ENCODE data around the gene FOS. TPM values are rescaled to one million over a fixed set of nuclear protein-coding genes. Genes with fewer than 3 reads are reported as not detected.

The FOS gene
- total and polyA plus RNA-seq, 2 of the 8 experiments (the other 6 are each of a cell fraction or from before 2014, with no cell fraction given): 50.2 to 51.8 TPM

DNA sequence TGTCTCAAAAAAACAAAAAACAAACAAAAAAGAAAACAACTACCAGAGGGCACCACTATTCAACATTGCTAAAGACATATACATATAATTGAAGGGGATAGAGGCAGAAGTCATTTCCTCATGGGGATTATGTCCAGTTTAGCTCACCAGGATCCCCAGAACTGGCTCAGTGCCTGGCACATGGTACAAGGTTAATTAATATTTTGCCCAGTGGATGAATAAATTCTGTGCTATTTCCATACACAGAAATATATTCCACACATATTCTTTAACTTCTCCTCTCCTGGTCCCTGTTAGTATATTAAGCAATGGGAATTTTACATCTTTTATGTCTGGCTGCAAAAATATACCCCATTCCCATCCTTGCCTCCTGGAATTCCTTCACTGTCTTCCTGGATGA lies 6.7 kb downstream of the FOS start:
- H3K79me2 ChIP-seq (ENCODE audit: control insufficient read depth in 1 of 2, insufficient read depth in 2 of 2, low read length in 2 of 2): peaks cover 0 to 8% of the 10 kb centered on the region in 2 experiments; a peak in 2 of 4 replicates
- H3K4ac ChIP-seq (replicated peaks; ENCODE audit: insufficient read length, low read depth, low read length): no peak overlapping the region
- peaks cover 9 to 14% (median 10%) of the 10 kb centered on the region in 4 experiments; a peak in 7 of 8 replicates for H3K36me3 ChIP-seq (ENCODE audit: control insufficient read depth in 2 of 4, insufficient read depth in 4 of 4, low read length in 3 of 4)
- H4K5ac ChIP-seq (ENCODE audit: insufficient read length, low read depth, low read length): no peak overlapping the region
- POLR2A ChIA-PET (ENCODE audit: partially characterized antibody): interaction anchor here (1.1 to 14.8 kb wide), 5 partner anchors 6 to 29 kb away, joined by 3 to 351 read pairs (median 41); partner anchors contain the start of gene FOS
- no peak overlapping the region for H3K9ac ChIP-seq (replicated peaks in 1 of 4; ENCODE audit: extremely low read depth in 1 of 4, low read depth in 3 of 4, low read length in 3 of 4)
- no peak overlapping the region for H3K23ac ChIP-seq (ENCODE audit: insufficient read length)
- H2BK20ac ChIP-seq (ENCODE audit: low read length): no peak overlapping the region
- H3K9me3 ChIP-seq (ENCODE audit: insufficient read depth in 2 of 2, low read depth in 1 of 2, low read length in 1 of 2): no peaks in the 10 kb centered on the region
- H2BK12ac ChIP-seq (ENCODE audit: low read depth, low read length): no peak overlapping the region
- H2AFZ ChIP-seq (ENCODE audit: low read length): no peak overlapping the region
- no peak overlapping the region for H3K18ac ChIP-seq (ENCODE audit: extremely low read depth, low read length)
- no peak overlapping the region for H3K14ac ChIP-seq (ENCODE audit: insufficient read length)
- H3K4me2 ChIP-seq (ENCODE audit: insufficient read depth in 1 of 2, low read depth in 2 of 2, low read length in 2 of 2): no peak overlapping the region
- CTCF ChIA-PET (ENCODE audit: partially characterized antibody): interaction anchor here (1.2 to 8.9 kb wide), 2 partner anchors 11 to 153 kb away, joined by 4 to 83 read pairs; no protein-coding TSS in a partner anchor
- no peak overlapping the region for H3K27ac ChIP-seq (ENCODE audit: low read depth, low read length)
- no peak overlapping the region for H3K4me3 ChIP-seq (ENCODE audit: extremely low read depth in 1 of 4, insufficient read depth in 2 of 4, low read depth in 3 of 4, low read length in 4 of 4)
- H4K91ac ChIP-seq (replicated peaks; ENCODE audit: insufficient read length, low read length): no peak overlapping the region
- H3K4me1 ChIP-seq (replicated peaks in 1 of 4; ENCODE audit: control insufficient read depth in 3 of 4, insufficient read depth in 4 of 4, low read length in 3 of 4): peaks cover 7 to 16% (median 9%) of the 10 kb centered on the region in 4 experiments
- no peaks in the 10 kb centered on the region for H3K23me2 ChIP-seq (ENCODE audit: low read depth, low read length)
- H4K8ac ChIP-seq (ENCODE audit: extremely low read depth, insufficient read depth, low read length): no peak overlapping the region
- no peaks in the 10 kb centered on the region for H3K79me1 ChIP-seq (ENCODE audit: low read depth, low read length)
- no peak for DNase-seq (ENCODE audit: low read depth in 1 of 2, low spot score in 2 of 2)
- H2BK15ac ChIP-seq (ENCODE audit: low read length): no peak overlapping the region
- H4K20me1 ChIP-seq (replicated peaks in 1 of 2; ENCODE audit: control insufficient read depth in 1 of 2, insufficient read depth in 2 of 2, low read length in 2 of 2): no peaks in the 10 kb centered on the region
- no peaks in the 10 kb centered on the region; a peak in 1 of 7 replicates for H3K27me3 ChIP-seq (replicated peaks in 1 of 4; ENCODE audit: control insufficient read depth in 3 of 4, extremely low read depth in 1 of 4, insufficient read depth in 3 of 4, low read length in 3 of 4)
- TF ChIP-seq GABPA (IDR thresholded peaks at IDR 0.05; ENCODE audit: borderline replicate concordance, insufficient read depth, low read length): no peak
- TF ChIP-seq KDM4A (IDR thresholded peaks at IDR 0.05; ENCODE audit: low read depth, low read length, severe bottlenecking): no peak
- TF ChIP-seq ASH2L (IDR thresholded peaks at IDR 0.05; ENCODE audit: low read length): no peak
- TF ChIP-seq RFX5 (IDR thresholded peaks at IDR 0.05; ENCODE audit: borderline replicate concordance, low read depth, low read length): no peak
- TF ChIP-seq FOSL1 (IDR thresholded peaks at IDR 0.05; ENCODE audit: insufficient read depth, low read depth, low read length): no peak
- no peak for TF ChIP-seq SIN3A (conservative IDR thresholded peaks at IDR 0.05 in 1 of 2, IDR thresholded peaks at IDR 0.05 in 1 of 2; ENCODE audit: low read depth in 1 of 2, low read length in 2 of 2)
- TF ChIP-seq HDAC2 (IDR thresholded peaks at IDR 0.05; ENCODE audit: borderline replicate concordance in 1 of 2, low read depth in 2 of 2, low read length in 2 of 2): no peak
- TF ChIP-seq RNF2 (IDR thresholded peaks at IDR 0.05; ENCODE audit: borderline replicate concordance, low read depth, low read length, missing control alignments, poor library complexity, severe bottlenecking): no peak
- TF ChIP-seq CHD1 (IDR thresholded peaks at IDR 0.05; ENCODE audit: low read depth, low read length): no peak
- FAIRE-seq: no peak
- H2BK120ac ChIP-seq (replicated peaks; ENCODE audit: low read depth, low read length): no peak overlapping the region
- H3K56ac ChIP-seq (replicated peaks; ENCODE audit: insufficient read length, low read depth, low read length): no peak overlapping the region
- no peak overlapping the region for H2BK5ac ChIP-seq (ENCODE audit: low read depth, low read length)
- no peak overlapping the region for H2AK5ac ChIP-seq (ENCODE audit: low read depth, low read length)
